Measurements from ENCODE around the gene NCAM1.

Gene NCAM1

DNA sequence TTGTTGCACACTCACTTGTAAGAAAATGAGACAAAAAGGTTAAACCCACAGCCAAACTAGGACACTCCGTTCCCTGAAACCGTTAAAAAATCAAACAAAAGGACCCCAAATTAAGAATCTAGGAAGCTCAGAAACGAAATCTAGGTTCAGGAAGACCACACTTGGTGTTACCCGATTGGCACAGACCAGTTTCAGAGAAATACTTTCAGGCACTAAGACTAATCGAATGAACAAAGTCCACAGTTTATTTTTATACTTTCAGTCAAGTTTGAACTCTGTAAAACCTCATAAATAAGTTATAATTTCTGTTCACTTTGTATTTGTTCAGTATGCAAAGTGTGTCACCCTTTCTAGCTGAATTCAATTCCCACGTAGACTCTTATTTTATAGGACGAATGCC is 314.4 kb downstream of the NCAM1 start:
- CTCF ChIA-PET: interaction anchor here (1.2 to 1.4 kb wide), 2 partner anchors 8 to 14 kb away, joined by 4 to 5 read pairs; no protein-coding TSS in a partner anchor
- H3K4me3 ChIP-seq (ENCODE audit: low read depth, low read length): no peak overlapping the region
- TF ChIP-seq ZNF391 (tag by site-specific recombination; IDR thresholded peaks at IDR 0.05; ENCODE audit: borderline replicate concordance, low read depth) (no peak), PRDM1 (tag by site-specific recombination; IDR thresholded peaks at IDR 0.05) (no peak), ZSCAN23 (tag by site-specific recombination; IDR thresholded peaks at IDR 0.05) (no peak), ZEB2 (tag by site-specific recombination; IDR thresholded peaks at IDR 0.05) (no peak)
- TF ChIP-seq, protein P1, sequence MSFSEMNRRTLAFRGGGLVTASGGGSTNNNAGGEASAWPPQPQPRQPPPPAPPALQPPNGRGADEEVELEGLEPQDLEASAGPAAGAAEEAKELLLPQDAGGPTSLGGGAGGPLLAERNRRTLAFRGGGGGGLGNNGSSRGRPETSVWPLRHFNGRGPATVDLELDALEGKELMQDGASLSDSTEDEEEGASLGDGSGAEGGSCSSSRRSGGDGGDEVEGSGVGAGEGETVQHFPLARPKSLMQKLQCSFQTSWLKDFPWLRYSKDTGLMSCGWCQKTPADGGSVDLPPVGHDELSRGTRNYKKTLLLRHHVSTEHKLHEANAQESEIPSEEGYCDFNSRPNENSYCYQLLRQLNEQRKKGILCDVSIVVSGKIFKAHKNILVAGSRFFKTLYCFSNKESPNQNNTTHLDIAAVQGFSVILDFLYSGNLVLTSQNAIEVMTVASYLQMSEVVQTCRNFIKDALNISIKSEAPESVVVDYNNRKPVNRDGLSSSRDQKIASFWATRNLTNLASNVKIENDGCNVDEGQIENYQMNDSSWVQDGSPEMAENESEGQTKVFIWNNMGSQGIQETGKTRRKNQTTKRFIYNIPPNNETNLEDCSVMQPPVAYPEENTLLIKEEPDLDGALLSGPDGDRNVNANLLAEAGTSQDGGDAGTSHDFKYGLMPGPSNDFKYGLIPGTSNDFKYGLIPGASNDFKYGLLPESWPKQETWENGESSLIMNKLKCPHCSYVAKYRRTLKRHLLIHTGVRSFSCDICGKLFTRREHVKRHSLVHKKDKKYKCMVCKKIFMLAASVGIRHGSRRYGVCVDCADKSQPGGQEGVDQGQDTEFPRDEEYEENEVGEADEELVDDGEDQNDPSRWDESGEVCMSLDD (tag by site-specific recombination; IDR thresholded peaks at IDR 0.05): no peak
- H3K27ac ChIP-seq (ENCODE audit: extremely low read depth, low read depth, low read length): no peak overlapping the region
- peaks cover 0 to 2% of the 10 kb centered on the region in 2 experiments; a peak in 1 of 3 replicates for H3K36me3 ChIP-seq (ENCODE audit: control insufficient read depth in 2 of 2, insufficient read depth in 1 of 2, low read length in 2 of 2)
- no peaks in the 10 kb centered on the region for H3K4me1 ChIP-seq (ENCODE audit: control insufficient read depth, insufficient read depth, low read length)
- no peaks in the 10 kb centered on the region for H3K9me3 ChIP-seq (ENCODE audit: control insufficient read depth, insufficient read depth, low read depth, low read length)
- POLR2A ChIA-PET: no interaction called here

DNA sequence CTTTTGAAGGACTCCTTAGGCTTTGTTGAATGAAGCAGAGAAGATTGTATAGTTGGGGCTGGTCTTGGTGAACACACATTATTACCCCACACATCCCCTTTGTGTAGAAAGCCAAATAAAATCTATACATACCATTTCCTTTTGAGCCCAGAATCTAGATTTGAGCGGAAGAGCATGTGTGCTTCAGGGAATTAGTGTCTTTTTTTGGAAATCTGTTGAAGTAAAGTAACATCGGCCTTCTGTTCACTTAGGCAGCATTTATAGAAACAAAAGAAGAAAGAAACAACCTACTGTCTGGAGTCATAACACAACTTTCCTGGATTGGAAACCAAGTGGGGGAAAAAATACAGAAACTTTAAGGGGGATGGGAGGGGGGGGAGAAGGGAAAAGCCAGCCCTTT is 315.2 kb downstream of the NCAM1 start:
- POLR2A ChIA-PET: no interaction called here
- no peak overlapping the region for H3K4me3 ChIP-seq (ENCODE audit: low read depth, low read length)
- CTCF ChIA-PET: interaction anchor here (0.6 to 1.2 kb wide), 3 partner anchors 9 to 41 kb away, joined by 3 to 5 read pairs (median 4); no protein-coding TSS in a partner anchor
- H3K36me3 ChIP-seq (ENCODE audit: control insufficient read depth in 2 of 2, insufficient read depth in 1 of 2, low read length in 2 of 2): peaks cover 0 to 2% of the 10 kb centered on the region in 2 experiments; a peak in 1 of 3 replicates
- no peak overlapping the region for H3K27ac ChIP-seq (ENCODE audit: extremely low read depth, low read depth, low read length)
- no peak for TF ChIP-seq ZNF629 (tag by site-specific recombination; IDR thresholded peaks at IDR 0.05)
- no peak for TF ChIP-seq ZXDB (tag by site-specific recombination; IDR thresholded peaks at IDR 0.05)
- TF ChIP-seq, protein P2, sequence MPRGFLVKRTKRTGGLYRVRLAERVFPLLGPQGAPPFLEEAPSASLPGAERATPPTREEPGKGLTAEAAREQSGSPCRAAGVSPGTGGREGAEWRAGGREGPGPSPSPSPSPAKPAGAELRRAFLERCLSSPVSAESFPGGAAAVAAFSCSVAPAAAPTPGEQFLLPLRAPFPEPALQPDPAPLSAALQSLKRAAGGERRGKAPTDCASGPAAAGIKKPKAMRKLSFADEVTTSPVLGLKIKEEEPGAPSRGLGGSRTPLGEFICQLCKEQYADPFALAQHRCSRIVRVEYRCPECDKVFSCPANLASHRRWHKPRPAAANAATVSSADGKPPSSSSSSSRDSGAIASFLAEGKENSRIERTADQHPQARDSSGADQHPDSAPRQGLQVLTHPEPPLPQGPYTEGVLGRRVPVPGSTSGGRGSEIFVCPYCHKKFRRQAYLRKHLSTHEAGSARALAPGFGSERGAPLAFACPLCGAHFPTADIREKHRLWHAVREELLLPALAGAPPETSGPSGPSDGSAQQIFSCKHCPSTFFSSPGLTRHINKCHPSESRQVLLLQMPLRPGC (tag by site-specific recombination; IDR thresholded peaks at IDR 0.05): no peak
- TF ChIP-seq, protein P3, sequence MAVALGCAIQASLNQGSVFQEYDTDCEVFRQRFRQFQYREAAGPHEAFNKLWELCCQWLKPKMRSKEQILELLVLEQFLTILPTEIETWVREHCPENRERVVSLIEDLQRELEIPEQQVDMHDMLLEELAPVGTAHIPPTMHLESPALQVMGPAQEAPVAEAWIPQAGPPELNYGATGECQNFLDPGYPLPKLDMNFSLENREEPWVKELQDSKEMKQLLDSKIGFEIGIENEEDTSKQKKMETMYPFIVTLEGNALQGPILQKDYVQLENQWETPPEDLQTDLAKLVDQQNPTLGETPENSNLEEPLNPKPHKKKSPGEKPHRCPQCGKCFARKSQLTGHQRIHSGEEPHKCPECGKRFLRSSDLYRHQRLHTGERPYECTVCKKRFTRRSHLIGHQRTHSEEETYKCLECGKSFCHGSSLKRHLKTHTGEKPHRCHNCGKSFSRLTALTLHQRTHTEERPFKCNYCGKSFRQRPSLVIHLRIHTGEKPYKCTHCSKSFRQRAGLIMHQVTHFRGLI (tag by site-specific recombination; IDR thresholded peaks at IDR 0.05): no peak
- no peak for TF ChIP-seq ZNF571 (tag by site-specific recombination; IDR thresholded peaks at IDR 0.05)
- no peak for TF ChIP-seq ZNF549 (tag by site-specific recombination; IDR thresholded peaks at IDR 0.05)
- TF ChIP-seq, protein P4, sequence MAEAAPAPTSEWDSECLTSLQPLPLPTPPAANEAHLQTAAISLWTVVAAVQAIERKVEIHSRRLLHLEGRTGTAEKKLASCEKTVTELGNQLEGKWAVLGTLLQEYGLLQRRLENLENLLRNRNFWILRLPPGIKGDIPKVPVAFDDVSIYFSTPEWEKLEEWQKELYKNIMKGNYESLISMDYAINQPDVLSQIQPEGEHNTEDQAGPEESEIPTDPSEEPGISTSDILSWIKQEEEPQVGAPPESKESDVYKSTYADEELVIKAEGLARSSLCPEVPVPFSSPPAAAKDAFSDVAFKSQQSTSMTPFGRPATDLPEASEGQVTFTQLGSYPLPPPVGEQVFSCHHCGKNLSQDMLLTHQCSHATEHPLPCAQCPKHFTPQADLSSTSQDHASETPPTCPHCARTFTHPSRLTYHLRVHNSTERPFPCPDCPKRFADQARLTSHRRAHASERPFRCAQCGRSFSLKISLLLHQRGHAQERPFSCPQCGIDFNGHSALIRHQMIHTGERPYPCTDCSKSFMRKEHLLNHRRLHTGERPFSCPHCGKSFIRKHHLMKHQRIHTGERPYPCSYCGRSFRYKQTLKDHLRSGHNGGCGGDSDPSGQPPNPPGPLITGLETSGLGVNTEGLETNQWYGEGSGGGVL (tag by site-specific recombination; IDR thresholded peaks at IDR 0.05): no peak
- TF ChIP-seq, protein P5, sequence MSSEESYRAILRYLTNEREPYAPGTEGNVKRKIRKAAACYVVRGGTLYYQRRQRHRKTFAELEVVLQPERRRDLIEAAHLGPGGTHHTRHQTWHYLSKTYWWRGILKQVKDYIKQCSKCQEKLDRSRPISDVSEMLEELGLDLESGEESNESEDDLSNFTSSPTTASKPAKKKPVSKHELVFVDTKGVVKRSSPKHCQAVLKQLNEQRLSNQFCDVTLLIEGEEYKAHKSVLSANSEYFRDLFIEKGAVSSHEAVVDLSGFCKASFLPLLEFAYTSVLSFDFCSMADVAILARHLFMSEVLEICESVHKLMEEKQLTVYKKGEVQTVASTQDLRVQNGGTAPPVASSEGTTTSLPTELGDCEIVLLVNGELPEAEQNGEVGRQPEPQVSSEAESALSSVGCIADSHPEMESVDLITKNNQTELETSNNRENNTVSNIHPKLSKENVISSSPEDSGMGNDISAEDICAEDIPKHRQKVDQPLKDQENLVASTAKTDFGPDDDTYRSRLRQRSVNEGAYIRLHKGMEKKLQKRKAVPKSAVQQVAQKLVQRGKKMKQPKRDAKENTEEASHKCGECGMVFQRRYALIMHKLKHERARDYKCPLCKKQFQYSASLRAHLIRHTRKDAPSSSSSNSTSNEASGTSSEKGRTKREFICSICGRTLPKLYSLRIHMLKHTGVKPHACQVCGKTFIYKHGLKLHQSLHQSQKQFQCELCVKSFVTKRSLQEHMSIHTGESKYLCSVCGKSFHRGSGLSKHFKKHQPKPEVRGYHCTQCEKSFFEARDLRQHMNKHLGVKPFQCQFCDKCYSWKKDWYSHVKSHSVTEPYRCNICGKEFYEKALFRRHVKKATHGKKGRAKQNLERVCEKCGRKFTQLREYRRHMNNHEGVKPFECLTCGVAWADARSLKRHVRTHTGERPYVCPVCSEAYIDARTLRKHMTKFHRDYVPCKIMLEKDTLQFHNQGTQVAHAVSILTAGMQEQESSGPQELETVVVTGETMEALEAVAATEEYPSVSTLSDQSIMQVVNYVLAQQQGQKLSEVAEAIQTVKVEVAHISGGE (tag by site-specific recombination; conservative IDR thresholded peaks at IDR 0.05; ENCODE audit: low read depth): no peak
- no peak for TF ChIP-seq ZNF155 (tag by site-specific recombination; IDR thresholded peaks at IDR 0.05)
- TF ChIP-seq ZNF501 (tag by site-specific recombination; IDR thresholded peaks at IDR 0.05): no peak
- no peak for TF ChIP-seq HOXA7 (CRISPR knock-in tag; IDR thresholded peaks at IDR 0.05; ENCODE audit: borderline replicate concordance)
- no peak for TF ChIP-seq ZNF626 (tag by site-specific recombination; IDR thresholded peaks at IDR 0.05)
- TF ChIP-seq ZNF600 (tag by site-specific recombination; IDR thresholded peaks at IDR 0.05): no peak
- no peak for TF ChIP-seq ZNF157 (tag by site-specific recombination; IDR thresholded peaks at IDR 0.05)
- no peak for TF ChIP-seq SALL2 (tag by site-specific recombination; IDR thresholded peaks at IDR 0.05; ENCODE audit: borderline replicate concordance)
- no peak for TF ChIP-seq GLI2 (tag by site-specific recombination; IDR thresholded peaks at IDR 0.05; ENCODE audit: borderline replicate concordance, low read depth)
- no peaks in the 10 kb centered on the region for H3K4me1 ChIP-seq (ENCODE audit: control insufficient read depth, insufficient read depth, low read length)
- no peaks in the 10 kb centered on the region for H3K9me3 ChIP-seq (ENCODE audit: control insufficient read depth, insufficient read depth, low read depth, low read length)

Data from HEK293 (cell line).